Neuronal stem cell (in vitro differentiated cells): Measurements from ENCODE around the gene SMYD3.

Experiments
- DNase-seq: peaks from one replicate; pipeline ENCODE4 v3.0.0-alpha.2; 2013; ENCODE audit warnings: low spot score
- H2AFZ ChIP-seq: one replicate; pipeline ENCODE4 v1.6.1; 2013; ENCODE audit warnings: mild to moderate bottlenecking, low read length, inconsistent platforms
- H2AK5ac ChIP-seq: 2 replicates; pipeline ENCODE4 v1.6.1; 2013; ENCODE audit warnings: low read depth, mild to moderate bottlenecking, inconsistent platforms, low read length, moderate library complexity, mixed read lengths
- H2BK120ac ChIP-seq: 2 replicates; pipeline ENCODE4 v1.6.1; 2013; ENCODE audit warnings: low read depth, mild to moderate bottlenecking, inconsistent platforms, low read length, moderate library complexity, mixed read lengths
- H2BK12ac ChIP-seq: one replicate; pipeline ENCODE4 v1.6.1; 2013; ENCODE audit warnings: low read length, inconsistent platforms
- H2BK15ac ChIP-seq: 2 replicates; pipeline ENCODE4 v1.6.1; 2013; ENCODE audit warnings: mild to moderate bottlenecking, low read length, inconsistent platforms, mixed read lengths
- H2BK5ac ChIP-seq: one replicate; pipeline ENCODE4 v1.6.1; 2013; ENCODE audit warnings: inconsistent platforms, mild to moderate bottlenecking, low read length, moderate library complexity
- H3K14ac ChIP-seq: one replicate; pipeline ENCODE4 v1.6.1; 2013; ENCODE audit warnings: low read length, inconsistent platforms
- H3K18ac ChIP-seq: 2 replicates; pipeline ENCODE4 v1.6.1; 2013; ENCODE audit warnings: low read length, inconsistent platforms
- H3K23ac ChIP-seq: 2 replicates; pipeline ENCODE4 v1.6.1; 2013; ENCODE audit warnings: low read depth, mild to moderate bottlenecking, mixed read lengths, low read length, inconsistent platforms; ENCODE audit not compliant: poor library complexity
- H3K27ac ChIP-seq: replicated peaks from 3 replicates; pipeline ENCODE4 v1.5.1; 2013; ENCODE audit warnings: low read length, inconsistent platforms
- H3K27me3 ChIP-seq, 3 experiments: 2 replicates each; pipeline ENCODE4 v1.6.1; 2013; ENCODE audit warnings: low read length in 3 of 3, mild to moderate bottlenecking in 2 of 3, inconsistent platforms in 1 of 3, low read depth in 1 of 3, mixed read lengths in 1 of 3, moderate library complexity in 1 of 3; ENCODE audit not compliant: control insufficient read depth in 3 of 3, insufficient read depth in 3 of 3
- H3K36me3 ChIP-seq, 2 donors: replicated peaks in 1 of 2; 2 replicates each; pipeline ENCODE4 v1.6.1; 2013; ENCODE audit warnings: low read length in 2 of 2; ENCODE audit not compliant: control insufficient read depth in 2 of 2, insufficient read depth in 2 of 2
- H3K4ac ChIP-seq: 2 replicates; pipeline ENCODE4 v1.6.1; 2013; ENCODE audit warnings: inconsistent platforms, mild to moderate bottlenecking, low read length, moderate library complexity
- H3K4me1 ChIP-seq, 2 donors: 1 replicate in 1 of 2; 2 replicates in 1 of 2; pipeline ENCODE4 v1.6.1; 2013; ENCODE audit warnings: low read length in 2 of 2, low read depth in 1 of 2; ENCODE audit not compliant: control insufficient read depth in 2 of 2, insufficient read depth in 1 of 2
- H3K4me2 ChIP-seq: one replicate; pipeline ENCODE4 v1.6.1; 2013; ENCODE audit warnings: mild to moderate bottlenecking, low read length, inconsistent platforms; ENCODE audit not compliant: insufficient read depth, poor library complexity, severe bottlenecking
- H3K4me3 ChIP-seq, 2 donors: 2 replicates each; pipeline ENCODE4 v1.5.1; 2013; ENCODE audit warnings: low read length in 2 of 2, mild to moderate bottlenecking in 2 of 2, inconsistent platforms in 1 of 2, moderate library complexity in 1 of 2
- H3K79me1 ChIP-seq: one replicate; pipeline ENCODE4 v1.6.1; 2013; ENCODE audit warnings: low read depth, mild to moderate bottlenecking, inconsistent platforms, low read length, moderate library complexity
- H3K9ac ChIP-seq: one replicate; pipeline ENCODE4 v1.6.1; 2013; ENCODE audit warnings: mild to moderate bottlenecking, low read depth, low read length, inconsistent platforms; ENCODE audit not compliant: poor library complexity
- H3K9me3 ChIP-seq, 2 donors: replicated peaks in 1 of 2; 2 replicates each; pipeline versions ENCODE3 to v1.6.1; 2013; ENCODE audit warnings: low read length in 2 of 2, mild to moderate bottlenecking in 2 of 2, inconsistent platforms in 1 of 2, low read depth in 1 of 2, mixed read lengths in 1 of 2, moderate library complexity in 1 of 2; ENCODE audit not compliant: control insufficient read depth in 2 of 2, insufficient read depth in 1 of 2
- H4K8ac ChIP-seq: one replicate; pipeline ENCODE4 v1.6.1; 2013; ENCODE audit warnings: low read depth, mild to moderate bottlenecking, inconsistent platforms, low read length, moderate library complexity
- H4K91ac ChIP-seq: one replicate; pipeline ENCODE4 v1.6.1; 2013; ENCODE audit warnings: low read length, low read depth, mild to moderate bottlenecking, inconsistent platforms; ENCODE audit not compliant: poor library complexity
- WGBS, 2 donors: extraction: QIAGEN DNeasy Blood & Tissue Kit; methylation state at CpG; one replicate each; pipeline ENCODE4 v1.1.7; 2013; ENCODE audit warnings: missing lambda C conversion rate in 2 of 2, mixed read lengths in 1 of 2; ENCODE audit not compliant: insufficient read length in 2 of 2, insufficient replicate concordance in 1 of 2; ENCODE audit errors: extremely low coverage in 2 of 2; 5-methylcytosine and 5-hydroxymethylcytosine counted together

The SMYD3 gene

GRCh38 chr1:246309247-246309884 lies 197.7 kb downstream of the SMYD3 start:
- no peaks in the 10 kb centered on the region for H3K79me1 ChIP-seq
- H3K9me3 ChIP-seq = no peaks in the 10 kb centered on the region
- H3K27me3 ChIP-seq = no peaks in the 10 kb centered on the region
- no peak overlapping the region for H3K4me3 ChIP-seq
- H3K14ac ChIP-seq = no peak overlapping the region
- H3K4ac ChIP-seq = no peak overlapping the region
- H3K27ac ChIP-seq = no peak overlapping the region
- H3K9ac ChIP-seq = no peak overlapping the region
- no peaks in the 10 kb centered on the region for H3K36me3 ChIP-seq
- H3K23ac ChIP-seq = no peak overlapping the region
- H2AK5ac ChIP-seq = no peak overlapping the region
- H2BK5ac ChIP-seq = no peak overlapping the region
- no peak for DNase-seq
- H2BK120ac ChIP-seq = no peak overlapping the region
- no peak overlapping the region for H2BK12ac ChIP-seq
- H3K18ac ChIP-seq = no peak overlapping the region
- no peak overlapping the region for H2AFZ ChIP-seq
- no peaks in the 10 kb centered on the region for H3K4me1 ChIP-seq
- H2BK15ac ChIP-seq = no peak overlapping the region
- WGBS, 2 donors = no CpG with 5 or more reads among the region's 3 CpGs
- H3K4me2 ChIP-seq = no peak overlapping the region
- no peak overlapping the region for H4K91ac ChIP-seq
- H4K8ac ChIP-seq = no peak overlapping the region

- Histone ChIP-seq H3K27me3 (no peaks in the 10 kb centered on the region), H3K4ac (no peak overlapping the region), H2BK15ac (no peak overlapping the region), H3K23ac (no peak overlapping the region), H2AFZ (no peak overlapping the region), H2BK12ac (no peak overlapping the region), H3K9me3 (no peaks in the 10 kb centered on the region), H3K14ac (no peak overlapping the region), H3K18ac (no peak overlapping the region), H3K4me1 (no peaks in the 10 kb centered on the region), H3K4me2 (no peak overlapping the region), H2BK120ac (no peak overlapping the region), H4K91ac (no peak overlapping the region), H3K79me1 (no peaks in the 10 kb centered on the region), H3K4me3 (no peak overlapping the region), H3K27ac (no peak overlapping the region), H2BK5ac (no peak overlapping the region), H2AK5ac (no peak overlapping the region), H3K9ac (no peak overlapping the region), H3K36me3 (no peaks in the 10 kb centered on the region), H4K8ac (no peak overlapping the region)
- no peak for DNase-seq
- no CpG with 5 or more reads among the region's 3 CpGs for WGBS, 2 donors
These were observed 198.5 kb downstream of the SMYD3 start for GRCh38 chr1:246308533-246309075.

- no peak overlapping the region for H2BK120ac ChIP-seq
- H3K23ac ChIP-seq = no peak overlapping the region
- no peak overlapping the region for H4K91ac ChIP-seq
- H3K9me3 ChIP-seq = no peaks in the 10 kb centered on the region
- no peak overlapping the region for H3K4me3 ChIP-seq
- H2AK5ac ChIP-seq = no peak overlapping the region
- no peak overlapping the region for H3K18ac ChIP-seq
- no peak overlapping the region for H2AFZ ChIP-seq
- DNase-seq = no peak
- no peaks in the 10 kb centered on the region for H3K36me3 ChIP-seq
- H2BK12ac ChIP-seq = no peak overlapping the region
- H3K4me2 ChIP-seq = no peak overlapping the region
- no peak overlapping the region for H4K8ac ChIP-seq
- no CpG with 5 or more reads among the region's 3 CpGs for WGBS, 2 donors
- no peaks in the 10 kb centered on the region for H3K79me1 ChIP-seq
- no peak overlapping the region for H3K4ac ChIP-seq
- H3K4me1 ChIP-seq = peaks cover 0 to 7% of the 10 kb centered on the region in 2 donors
- H2BK15ac ChIP-seq = no peak overlapping the region
- H2BK5ac ChIP-seq = no peak overlapping the region
- H3K27ac ChIP-seq = no peak overlapping the region
- H3K9ac ChIP-seq = no peak overlapping the region
- H3K14ac ChIP-seq = no peak overlapping the region
- H3K27me3 ChIP-seq = no peaks in the 10 kb centered on the region
These were observed 200.6 kb downstream of the SMYD3 start for GRCh38 chr1:246306415-246307037.

GRCh38 chr1:246304484-246305259 lies 202.4 kb downstream of the SMYD3 start:
- H4K8ac ChIP-seq = no peak overlapping the region
- no peak overlapping the region for H2BK12ac ChIP-seq
- H2AFZ ChIP-seq = no peak overlapping the region
- no peak overlapping the region for H2BK120ac ChIP-seq
- H3K4ac ChIP-seq = no peak overlapping the region
- DNase-seq = no peak
- H4K91ac ChIP-seq = no peak overlapping the region
- H3K4me3 ChIP-seq = no peak overlapping the region
- no CpG with 5 or more reads among the region's 5 CpGs for WGBS, 2 donors
- H3K79me1 ChIP-seq = no peaks in the 10 kb centered on the region
- H3K9me3 ChIP-seq = no peaks in the 10 kb centered on the region
- H3K9ac ChIP-seq = no peak overlapping the region
- H3K36me3 ChIP-seq = no peaks in the 10 kb centered on the region
- no peak overlapping the region for H3K23ac ChIP-seq
- H3K18ac ChIP-seq = no peak overlapping the region
- no peak overlapping the region for H3K27ac ChIP-seq
- no peak overlapping the region for H2AK5ac ChIP-seq
- peaks cover 0 to 7% of the 10 kb centered on the region in 2 donors for H3K4me1 ChIP-seq
- no peak overlapping the region for H3K14ac ChIP-seq
- no peak overlapping the region for H2BK15ac ChIP-seq
- no peak overlapping the region for H2BK5ac ChIP-seq
- no peak overlapping the region for H3K4me2 ChIP-seq
- no peaks in the 10 kb centered on the region for H3K27me3 ChIP-seq
